SHP77 (cell line): ENCODE data around the gene CXCL14.

Source experiments
- DNase-seq, 2 experiments: peaks; one replicate each; lab custom pipeline; 2025; lab: John Stamatoyannopoulos, UW

Gene CXCL14

DNA sequence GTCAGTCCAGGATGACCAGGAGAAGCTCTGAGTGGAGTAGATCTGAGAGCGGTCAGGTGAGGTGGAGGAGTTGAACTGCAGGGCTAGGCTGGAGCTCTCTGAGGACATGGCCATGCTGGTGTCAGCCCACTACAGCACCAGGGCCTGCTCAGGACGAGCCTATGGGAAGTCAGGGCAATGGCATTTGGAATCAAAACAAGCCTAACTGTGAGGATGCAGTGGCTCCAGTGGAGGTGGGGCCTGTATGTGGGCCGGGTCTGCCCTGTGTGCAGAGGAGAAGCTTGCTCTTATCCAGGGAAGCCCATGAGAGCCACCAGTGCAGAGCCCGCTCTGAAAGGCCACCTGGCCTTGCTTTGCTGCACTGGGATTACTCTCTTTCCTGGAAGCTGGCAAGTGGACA, 11.1 kb downstream of the CXCL14 start:
- DNase-seq: no peak

DNA sequence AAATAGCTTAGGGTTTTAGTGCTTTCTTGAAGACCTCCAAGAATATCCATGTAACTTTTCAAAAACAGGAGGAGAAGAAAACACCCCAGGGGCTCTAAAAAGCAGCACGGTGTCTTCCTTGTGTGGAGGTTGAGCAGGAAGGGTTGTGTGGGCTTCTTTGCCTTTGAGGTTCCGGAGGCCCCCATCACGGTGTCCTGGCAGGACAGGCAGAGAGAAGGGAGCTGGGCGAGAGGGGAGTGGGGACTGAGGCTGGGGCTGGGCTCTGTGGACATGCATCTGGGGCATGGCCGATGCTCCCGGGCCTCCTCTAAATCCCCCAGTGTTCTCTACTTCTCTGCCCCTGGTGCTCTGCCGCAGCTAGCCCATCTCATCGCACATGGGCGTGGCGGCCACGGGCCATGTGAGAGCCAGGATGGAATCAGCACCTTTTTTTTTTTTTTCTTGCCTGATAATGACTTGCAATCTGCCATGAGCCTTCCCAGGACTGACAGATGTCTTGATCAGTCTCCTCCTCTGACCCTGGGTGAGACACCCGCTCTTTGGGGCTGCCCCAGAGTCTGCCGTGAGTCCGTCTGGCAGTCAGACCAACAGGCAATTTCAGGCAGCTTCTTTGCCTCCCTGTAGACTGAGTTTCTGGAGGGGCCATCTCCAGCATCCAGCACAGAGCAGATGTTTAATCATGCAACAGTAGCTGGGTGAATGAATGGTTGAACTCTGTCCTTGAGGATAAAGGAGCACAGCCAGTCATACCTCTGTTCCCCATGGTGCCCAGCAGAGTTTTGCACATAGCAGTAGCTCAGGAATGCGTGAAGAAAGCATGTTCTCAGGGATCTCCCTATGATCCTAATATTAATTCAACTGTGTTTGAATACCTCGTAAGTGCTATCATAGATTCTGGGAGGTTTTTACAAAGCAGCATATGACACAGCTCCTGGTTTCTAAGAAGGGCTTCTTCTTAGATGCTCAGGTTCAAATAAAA, 12.1 kb downstream of the CXCL14 start:
- DNase-seq: no peak

DNA sequence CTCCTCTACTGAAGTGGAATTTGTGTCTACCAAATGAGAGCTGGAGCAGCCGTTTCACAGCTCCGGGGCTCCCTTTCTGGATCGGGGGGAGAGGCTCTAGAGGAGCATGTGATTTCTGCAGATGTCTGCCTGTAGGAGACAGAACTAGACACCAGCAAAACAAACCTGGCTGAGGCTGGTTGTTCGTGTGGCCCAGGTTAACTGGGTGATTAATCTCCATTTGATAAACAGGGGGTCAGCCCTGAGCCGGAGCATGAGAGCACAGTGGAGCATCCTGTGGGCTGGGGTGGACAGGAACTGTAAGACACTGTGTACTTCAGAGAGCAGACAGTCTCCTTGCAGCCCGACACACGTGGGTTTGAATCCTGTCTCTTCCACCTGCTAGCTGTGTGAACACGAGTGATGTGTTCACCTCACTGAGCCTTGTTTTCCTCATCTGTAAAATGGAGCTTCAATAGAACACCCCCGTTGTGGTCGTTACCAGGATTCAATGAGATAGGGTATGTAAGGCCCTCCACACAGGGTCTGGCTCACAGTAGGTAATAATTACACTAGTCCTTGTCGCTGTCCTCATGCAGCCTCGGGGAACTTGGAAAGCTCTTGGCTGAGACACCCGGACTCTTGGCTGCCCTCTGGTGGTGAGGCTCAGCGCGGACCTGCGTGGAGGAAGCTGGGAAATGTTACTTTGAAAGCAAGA, 12.9 kb downstream of the CXCL14 start:
- DNase-seq: peak in 1 of 2 experiments; percentile 19

DNA sequence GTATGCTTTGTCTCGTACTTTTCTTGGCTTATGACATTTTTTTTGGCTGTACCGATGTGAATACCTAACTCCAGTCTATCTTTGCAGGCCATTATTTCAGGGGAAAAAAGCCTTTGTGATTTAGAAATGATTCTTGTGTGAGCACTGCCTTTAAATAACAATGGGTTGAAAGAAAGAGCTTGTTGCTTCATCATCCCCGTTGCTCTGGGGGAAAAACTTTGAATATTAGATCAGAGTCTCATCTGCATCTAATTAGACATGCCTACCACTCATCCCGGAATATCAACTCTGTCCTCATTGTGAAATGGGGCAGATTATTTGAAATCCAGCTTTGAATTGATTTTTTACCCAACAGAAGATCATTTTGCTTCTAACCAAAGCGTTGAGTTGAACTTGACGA, 13.5 kb downstream of the CXCL14 start:
- DNase-seq: no peak

DNA sequence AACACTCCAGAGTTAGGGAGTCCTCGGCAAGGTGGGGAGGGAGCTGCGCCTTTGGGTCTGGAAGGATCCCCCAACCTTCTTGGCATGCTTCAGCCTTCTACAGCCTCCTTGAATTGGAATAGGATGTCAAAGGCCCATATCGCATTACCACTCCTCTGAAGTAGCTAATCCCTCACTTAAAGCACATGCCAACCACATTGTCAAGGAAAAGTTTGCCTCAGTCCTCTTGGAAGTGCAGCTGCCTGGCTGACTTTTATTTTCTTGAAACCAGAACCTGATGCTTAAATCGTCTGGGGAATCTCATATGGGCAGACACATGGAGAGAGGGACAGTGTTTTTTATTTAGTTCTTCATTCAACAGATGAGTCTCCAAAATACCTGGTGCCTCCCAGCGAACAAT, 14.5 kb downstream of the CXCL14 start:
- no peak for DNase-seq

DNA sequence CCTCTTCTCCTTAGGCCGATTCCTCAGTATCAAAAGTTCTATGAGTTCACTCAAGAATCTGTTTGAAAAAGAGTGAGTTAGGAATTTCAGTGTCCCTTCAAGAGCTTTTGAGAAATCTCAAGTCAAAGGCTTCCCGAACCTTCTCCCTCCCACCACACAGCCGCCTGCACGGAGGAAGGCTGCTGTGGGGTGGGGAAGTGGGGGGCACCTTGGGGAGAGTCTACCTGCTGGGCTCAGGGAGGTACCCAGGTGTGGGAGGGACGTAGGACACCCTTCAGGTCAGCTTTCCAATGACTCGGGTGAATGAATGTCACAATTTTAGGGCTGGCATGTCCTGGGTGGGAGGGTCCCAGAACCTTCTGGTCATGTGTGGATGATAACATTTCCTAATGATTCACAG, 17.5 kb downstream of the CXCL14 start:
- DNase-seq: no peak

DNA sequence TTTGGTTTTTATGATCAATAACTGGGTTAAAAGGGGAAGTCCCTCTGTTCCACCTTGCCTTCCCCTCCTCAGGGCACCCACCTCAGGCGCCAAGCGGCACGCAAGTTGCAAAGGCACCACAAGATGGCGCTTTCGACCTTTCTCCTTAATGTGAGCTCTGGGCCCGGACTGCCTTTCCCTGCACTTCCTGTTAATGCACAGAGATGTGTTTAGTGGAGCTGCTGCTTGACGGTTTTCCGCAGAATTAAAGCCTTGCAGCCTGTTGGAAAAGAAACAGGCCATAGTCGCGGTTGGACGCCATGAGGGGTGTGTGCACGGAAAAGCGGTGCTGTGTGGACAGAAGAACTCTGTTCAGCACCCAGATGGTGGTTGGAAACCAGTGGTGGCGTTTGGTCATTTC, 17.9 kb downstream of the CXCL14 start:
- DNase-seq: peak; percentile 65 to 71

DNA sequence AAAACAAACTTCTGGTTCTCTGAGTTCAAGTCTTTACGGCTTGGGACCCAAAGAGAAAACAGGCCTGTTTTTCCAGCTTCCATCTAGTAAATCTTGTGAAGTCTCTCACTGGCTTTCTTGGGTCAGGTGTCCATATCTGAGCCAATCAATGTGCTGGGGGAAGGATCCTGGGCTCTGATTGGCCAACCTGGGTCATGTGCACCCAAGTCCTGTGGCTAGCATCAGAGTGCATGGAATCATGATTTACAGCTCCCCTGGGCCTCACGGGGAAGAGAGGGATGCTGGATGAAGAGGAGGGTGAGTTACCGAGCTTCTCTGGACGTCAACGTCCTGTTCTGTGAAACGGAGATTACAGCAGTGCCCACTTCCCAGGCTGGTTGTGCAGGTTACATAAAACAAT, 19.4 kb downstream of the CXCL14 start:
- no peak for DNase-seq

DNA sequence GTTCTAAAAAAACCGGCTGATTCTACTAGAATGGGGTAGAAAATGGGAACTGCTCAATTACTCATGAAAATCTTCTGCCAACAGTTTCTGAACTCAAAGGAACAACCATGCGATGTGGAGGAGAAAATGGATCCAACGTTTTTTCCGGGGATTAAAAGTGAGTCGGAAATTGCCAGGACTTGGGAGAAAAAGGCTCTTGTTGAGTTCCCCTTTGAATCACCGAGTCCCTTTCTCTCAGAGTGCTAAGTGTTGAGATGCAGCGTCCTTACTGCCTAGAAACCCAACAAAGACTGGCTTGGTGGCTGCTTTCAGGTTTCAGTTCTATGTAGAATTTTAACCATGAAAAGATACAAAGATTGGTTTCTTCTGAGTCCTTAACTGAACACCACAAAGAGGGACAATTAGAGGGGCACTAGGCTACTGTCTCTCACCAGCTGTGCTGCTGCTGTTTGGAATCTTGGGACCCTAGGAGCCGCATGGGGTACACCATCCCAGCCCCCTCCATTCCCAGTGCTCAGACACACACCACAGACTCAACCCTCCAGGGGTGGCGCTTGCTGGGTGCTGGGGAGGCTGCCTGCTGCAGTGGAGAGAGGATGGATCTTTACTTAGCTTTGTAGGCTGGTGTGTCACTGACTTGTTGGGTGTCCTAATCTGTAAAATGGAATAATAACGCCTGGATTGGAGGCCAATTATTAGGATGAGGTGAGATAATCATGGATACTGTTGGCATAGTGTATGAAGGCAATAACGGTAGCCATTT, 21.5 kb downstream of the CXCL14 start:
- DNase-seq: no peak

DNA sequence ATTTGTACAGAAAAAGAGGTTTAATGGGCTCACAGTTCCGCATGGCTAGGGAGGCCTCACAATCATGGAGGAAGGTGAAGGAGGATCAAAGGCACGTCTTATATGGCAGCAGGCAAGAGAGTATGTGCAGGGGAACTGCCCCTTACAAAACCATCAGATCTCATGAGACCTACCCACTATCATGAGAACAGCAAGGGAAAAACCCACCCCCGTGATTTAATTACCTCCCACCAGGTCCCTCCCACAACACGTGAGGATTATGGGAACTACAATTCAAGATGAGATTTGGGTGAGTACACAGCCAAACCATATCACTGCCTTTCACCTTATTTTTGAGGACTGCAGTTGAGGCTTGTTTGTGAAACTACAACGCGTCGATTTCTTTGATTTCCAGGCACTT, 22.2 kb downstream of the CXCL14 start:
- no peak for DNase-seq

DNA sequence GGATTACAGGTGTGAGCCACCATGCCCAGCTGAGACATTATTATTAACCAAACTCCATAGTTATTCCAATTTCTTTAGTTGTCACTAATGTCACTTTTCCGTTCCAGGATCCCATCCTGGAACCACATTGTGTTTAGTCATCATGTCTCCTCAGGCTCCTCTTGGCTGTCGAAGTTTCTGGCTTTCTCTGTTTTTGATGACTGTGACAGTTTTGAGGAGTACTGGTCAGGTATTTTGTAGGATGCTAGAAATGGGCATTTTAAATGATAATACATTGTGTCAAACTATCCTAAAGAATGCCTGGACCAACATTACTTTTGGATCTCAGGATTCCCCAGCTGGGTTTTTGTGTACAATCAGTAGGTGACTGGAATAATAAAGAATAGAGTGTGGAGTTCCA, 23.3 kb downstream of the CXCL14 start:
- no peak for DNase-seq

DNA sequence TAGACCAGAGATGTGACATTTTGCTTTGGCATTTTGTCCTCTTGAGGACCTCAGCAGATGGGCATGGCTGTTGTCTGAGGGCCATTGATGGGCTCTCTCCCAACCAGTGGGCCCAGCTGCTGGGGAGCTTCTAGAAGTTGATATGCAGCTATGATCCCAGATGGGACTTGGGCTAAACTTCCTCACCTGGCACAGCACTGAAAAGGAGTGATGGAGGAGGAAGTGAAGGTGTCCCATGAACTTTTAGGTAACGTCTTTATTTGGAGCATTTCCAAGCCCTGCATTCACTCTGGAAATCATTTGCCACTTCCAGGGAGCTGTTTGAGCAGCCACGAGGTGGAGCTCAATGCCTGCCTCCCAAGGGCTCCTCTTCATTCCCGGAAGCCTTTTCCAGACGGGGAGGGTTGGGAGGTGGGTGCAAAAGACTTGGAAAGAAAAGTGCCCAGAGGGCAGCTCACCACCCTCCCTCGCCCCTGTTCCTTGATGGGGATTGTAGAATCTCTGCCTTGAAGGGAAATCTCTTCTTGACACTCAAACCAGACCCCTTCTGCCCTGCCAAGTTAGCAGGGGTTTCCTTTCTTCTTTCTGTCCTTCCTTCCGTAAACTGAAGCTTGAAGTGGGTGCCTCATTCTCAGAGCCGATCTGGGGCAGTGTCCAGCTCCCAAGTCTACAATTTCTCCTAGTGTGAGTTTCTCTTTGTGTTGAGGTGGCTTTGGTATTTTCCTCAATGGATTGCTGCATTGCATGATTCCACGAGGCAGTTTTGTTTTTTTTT, 24.9 kb downstream of the CXCL14 start:
- DNase-seq: peak in 1 of 2 experiments; percentile 9

DNA sequence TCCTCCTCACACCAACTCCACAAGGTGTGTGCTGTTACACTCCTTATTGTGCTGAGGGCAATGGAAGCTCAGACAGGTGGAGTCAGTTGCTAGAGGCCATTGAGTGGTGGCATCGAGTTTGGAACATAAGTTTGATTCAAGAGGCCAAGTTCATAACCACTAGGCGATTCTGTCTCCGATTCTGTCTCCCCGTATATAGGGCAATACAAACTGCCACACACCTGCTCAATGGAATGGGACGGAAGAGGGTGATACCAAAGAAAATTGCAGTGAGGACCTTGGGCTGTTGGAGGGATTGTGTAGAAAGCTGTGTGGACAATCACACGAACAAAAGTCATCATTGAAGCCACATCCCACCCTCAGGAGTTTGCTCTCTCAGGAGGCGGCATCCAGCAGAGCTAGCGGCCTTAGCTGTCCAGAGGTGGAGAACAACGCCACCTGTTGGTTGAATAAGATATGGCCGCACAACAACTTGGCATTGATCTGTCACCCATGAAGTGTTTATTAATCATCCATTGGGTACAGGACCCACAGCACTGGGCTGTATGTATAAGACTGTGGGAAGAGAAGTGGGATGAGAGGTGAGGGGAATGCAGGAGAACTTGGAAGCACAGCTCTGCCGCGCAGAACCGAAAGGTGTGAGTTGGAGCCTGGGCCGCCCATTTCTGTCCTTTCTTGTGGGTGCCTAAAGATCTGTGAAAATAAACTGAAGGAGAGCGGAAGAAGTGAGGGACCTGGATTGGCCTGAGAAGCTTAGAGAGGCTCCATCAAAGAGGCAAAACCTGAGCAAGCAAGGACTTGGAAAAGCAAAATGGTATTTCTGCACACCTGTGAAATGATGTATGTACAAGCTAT, 27.0 kb downstream of the CXCL14 start:
- DNase-seq: peak; percentile 12 to 56

DNA sequence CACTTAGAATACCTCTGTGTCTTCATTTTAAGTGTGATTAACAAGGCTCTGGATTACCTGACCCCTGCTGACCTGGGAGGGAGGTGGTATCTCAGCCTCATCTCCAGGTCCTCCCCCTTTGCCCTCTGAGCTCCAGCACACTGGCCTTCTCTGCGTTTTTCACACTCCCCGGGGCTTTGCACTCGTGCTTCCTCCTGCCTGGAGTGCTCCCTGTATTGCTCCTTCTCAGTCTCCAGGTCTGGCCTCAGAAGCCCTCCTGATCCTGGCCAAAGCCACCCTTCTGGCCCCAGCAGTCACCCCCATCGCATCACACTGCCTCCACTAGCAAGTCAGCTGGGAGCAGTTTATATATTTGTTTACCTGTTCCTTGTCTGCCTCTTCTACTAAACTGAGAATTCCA, 29.4 kb downstream of the CXCL14 start:
- no peak for DNase-seq

DNA sequence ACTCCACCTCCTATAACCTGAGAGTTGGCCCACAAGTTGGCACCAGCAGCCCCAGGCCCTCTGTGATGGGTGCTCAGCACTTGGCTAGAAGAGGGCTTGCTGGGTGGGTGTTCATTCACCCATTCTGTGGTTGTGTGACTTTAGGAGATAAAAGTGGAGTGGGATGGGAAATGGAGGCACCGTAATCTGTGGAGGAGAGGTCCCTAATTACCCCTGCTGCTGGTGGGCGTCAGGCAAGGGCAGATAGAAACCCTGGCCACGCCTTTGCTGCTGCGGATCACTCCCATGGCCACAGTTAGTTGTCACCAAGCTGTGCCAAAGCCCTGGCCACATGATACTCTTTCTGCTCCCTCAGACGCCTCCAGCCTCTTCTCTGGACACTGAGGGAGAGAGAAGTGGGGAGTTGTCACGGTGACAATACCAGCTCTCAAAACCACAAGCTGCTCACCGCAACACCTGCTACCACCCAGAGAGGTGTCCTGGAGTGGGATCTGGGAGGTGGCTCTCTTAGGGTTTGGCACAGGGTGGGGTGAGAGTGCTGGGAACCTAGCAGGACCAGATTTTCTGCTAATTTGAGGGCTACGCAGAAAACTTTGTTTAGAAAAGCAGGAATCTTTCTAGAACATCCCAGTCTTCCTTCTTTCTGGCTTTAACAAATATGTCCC, 31.1 kb downstream of the CXCL14 start:
- DNase-seq: no peak

DNA sequence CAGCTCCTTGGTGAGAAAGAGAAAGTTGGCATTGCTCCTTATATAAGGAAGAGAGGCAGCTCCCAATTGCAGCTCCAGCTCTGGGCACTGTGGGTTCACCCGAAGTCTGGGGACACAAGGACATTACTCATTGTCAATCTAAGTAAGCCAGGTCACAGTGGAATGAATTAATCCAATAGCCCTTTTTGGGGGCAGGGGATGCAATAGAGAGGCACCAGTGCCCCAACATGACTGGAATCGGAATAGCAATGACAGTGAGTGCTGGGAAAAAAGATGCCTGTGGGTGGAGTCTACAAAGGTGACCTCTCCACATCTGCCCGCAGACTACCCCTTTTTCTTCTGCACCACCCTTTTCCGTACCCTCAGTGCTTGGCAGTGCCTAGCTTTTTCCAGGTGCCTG, 31.9 kb downstream of the CXCL14 start:
- no peak for DNase-seq

DNA sequence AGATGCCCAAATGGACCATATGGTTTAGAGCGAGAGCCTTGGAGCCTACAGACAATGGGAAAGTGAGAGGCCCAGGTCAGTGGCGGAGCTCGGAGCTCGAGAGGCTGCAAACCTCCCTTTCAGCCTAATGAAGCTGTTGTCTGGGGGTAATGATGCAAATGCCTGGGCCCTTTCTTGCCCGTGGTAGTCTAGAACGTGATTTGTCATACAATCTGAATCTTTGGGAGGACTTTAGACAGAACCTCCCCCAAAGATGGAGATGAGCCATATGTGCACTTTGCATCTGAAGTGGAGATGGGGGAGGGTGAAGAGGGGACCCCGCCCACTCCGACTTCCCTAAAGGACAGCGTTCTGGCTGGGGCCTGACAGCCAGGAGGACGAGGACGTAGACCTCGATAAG, 32.7 kb downstream of the CXCL14 start:
- DNase-seq: no peak

DNA sequence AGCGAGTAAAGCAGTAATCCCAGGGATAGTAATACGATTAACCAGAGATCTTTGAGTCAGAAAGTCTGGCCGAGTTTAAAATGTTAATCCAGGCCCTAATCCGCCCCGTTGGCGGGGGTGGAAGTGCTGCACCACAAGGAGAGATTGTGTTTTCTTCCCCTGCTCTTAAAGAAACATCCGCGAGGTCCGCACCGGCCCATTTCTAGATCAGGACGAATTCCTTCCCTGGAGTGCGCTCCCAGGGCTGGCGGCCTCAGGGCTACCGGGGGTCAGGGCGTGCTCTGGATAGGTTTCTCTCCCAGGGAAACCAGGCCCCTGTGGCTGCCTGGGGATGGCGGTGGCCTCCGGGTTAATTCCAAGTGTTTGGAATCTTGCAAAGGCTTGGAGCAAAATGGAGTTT, 33.7 kb downstream of the CXCL14 start:
- no peak for DNase-seq

DNA sequence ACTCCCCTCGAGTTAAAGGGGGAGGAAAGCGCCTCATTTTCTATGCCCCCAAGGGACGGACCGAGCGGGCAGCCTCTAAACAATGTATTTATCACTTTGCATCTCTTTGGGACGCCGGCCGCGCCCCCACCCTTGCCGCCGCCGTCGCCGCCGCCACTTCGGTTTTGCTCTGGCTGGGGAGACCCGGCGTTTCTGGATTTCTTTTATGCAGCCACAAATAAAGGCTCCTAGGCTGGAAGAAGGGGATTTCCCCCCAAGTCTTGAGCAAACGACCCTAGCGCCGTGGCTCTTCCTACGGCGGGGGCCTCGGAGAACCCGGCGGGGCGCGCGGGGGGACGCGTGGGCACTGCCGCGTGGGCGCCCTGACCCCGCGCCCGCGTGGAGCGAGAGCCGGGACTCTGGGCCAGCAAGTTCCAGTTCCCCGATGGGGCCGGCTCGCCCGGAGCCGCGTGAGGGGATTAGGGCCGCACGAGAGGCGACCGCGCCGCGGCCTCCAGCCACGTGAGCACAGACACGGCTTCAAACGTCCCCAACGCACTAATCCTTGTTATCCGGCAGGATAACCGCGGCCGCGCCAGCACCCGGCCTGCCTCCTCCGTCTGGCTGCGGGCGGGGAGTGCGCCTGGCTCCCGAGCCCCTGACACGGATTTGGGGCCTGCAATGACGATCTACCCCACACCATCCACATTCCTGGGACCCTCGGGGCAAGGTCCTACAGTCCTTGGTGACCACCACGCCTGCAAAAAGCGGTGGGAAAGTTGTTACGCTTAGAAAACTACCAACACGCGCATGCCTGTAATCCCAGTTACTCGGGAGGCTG, 35.1 kb downstream of the CXCL14 start:
- no peak for DNase-seq
